ENCODE measurements around the gene LRP1.
A peak's percentile ranks its signal among the peaks of the same experiment; 100 is the strongest.

The LRP1 gene

DNA sequence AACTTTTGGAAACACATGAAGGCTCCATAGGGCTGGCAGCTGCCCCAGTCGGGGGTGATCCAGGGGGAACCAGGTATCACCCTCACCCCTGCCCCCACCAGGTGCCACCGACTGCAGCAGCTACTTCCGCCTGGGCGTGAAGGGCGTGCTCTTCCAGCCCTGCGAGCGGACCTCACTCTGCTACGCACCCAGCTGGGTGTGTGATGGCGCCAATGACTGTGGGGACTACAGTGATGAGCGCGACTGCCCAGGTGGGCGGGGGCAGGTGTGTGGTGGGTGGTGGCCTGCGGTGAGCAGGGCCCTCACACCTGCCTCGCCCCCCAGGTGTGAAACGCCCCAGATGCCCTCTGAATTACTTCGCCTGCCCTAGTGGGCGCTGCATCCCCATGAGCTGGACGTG lies 66.0 kb downstream of the LRP1 start:
- H3K9ac ChIP-seq (ENCODE audit: low read length): no peak overlapping the region
- H3K9me3 ChIP-seq (ENCODE audit: control insufficient read depth, low read length): no peaks in the 10 kb centered on the region
- peaks cover 100% of the 10 kb centered on the region for H3K36me3 ChIP-seq (ENCODE audit: control insufficient read depth, insufficient read depth, low read length, severe bottlenecking)
- H3K4me1 ChIP-seq (ENCODE audit: control insufficient read depth, insufficient read depth, low read length): peaks cover 10% of the 10 kb centered on the region
- DNase-seq (ENCODE audit: low read depth): no peak
- H3K27me3 ChIP-seq (replicated peaks; ENCODE audit: control insufficient read depth, insufficient read depth, low read length): no peaks in the 10 kb centered on the region
- no peak overlapping the region for H3K4me3 ChIP-seq (ENCODE audit: low read length)

GRCh38 chr12:57195186-57195585 lies 66.9 kb downstream of the LRP1 start:
- Histone ChIP-seq H3K36me3 (ENCODE audit: control insufficient read depth, insufficient read depth, low read length, severe bottlenecking) (peaks cover 100% of the 10 kb centered on the region), H3K4me1 (ENCODE audit: control insufficient read depth, insufficient read depth, low read length) (peaks cover 10% of the 10 kb centered on the region), H3K9ac (ENCODE audit: low read length) (no peak overlapping the region), H3K9me3 (ENCODE audit: control insufficient read depth, low read length) (no peaks in the 10 kb centered on the region), H3K4me3 (ENCODE audit: low read length) (no peak overlapping the region), H3K27me3 (replicated peaks; ENCODE audit: control insufficient read depth, insufficient read depth, low read length) (no peaks in the 10 kb centered on the region)
- no peak for DNase-seq (ENCODE audit: low read depth)

DNA sequence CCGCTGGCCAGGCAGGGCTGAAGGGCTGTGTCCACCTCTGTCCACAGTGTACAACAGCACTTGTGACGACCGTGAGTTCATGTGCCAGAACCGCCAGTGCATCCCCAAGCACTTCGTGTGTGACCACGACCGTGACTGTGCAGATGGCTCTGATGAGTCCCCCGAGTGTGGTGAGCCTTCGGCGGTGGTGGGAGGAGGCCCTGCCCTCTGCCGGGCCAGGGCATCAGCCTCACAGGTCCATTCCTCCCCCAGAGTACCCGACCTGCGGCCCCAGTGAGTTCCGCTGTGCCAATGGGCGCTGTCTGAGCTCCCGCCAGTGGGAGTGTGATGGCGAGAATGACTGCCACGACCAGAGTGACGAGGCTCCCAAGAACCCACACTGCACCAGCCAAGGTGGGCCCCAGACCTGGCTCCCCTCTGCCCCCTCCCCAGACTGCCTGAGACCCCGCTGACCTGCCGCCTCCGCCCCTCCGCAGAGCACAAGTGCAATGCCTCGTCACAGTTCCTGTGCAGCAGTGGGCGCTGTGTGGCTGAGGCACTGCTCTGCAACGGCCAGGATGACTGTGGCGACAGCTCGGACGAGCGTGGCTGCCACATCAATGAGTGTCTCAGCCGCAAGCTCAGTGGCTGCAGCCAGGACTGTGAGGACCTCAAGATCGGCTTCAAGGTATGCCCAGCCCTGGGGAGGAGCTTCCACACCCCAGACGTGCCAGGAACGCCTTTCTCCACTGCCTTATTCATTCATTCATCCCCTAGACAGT lies 67.5 kb downstream of the LRP1 start:
- Histone ChIP-seq H3K9ac (ENCODE audit: low read length) (peak overlapping the region; percentile 37), H3K4me1 (ENCODE audit: control insufficient read depth, insufficient read depth, low read length) (peaks cover 10% of the 10 kb centered on the region), H3K9me3 (ENCODE audit: control insufficient read depth, low read length) (no peaks in the 10 kb centered on the region), H3K27me3 (replicated peaks; ENCODE audit: control insufficient read depth, insufficient read depth, low read length) (no peaks in the 10 kb centered on the region), H3K4me3 (ENCODE audit: low read length) (no peak overlapping the region), H3K36me3 (ENCODE audit: control insufficient read depth, insufficient read depth, low read length, severe bottlenecking) (peaks cover 100% of the 10 kb centered on the region)
- no peak for DNase-seq (ENCODE audit: low read depth)

GRCh38 chr12:57196439-57196838 lies 68.2 kb downstream of the LRP1 start:
- peaks cover 100% of the 10 kb centered on the region for H3K36me3 ChIP-seq (ENCODE audit: control insufficient read depth, insufficient read depth, low read length, severe bottlenecking)
- H3K4me1 ChIP-seq (ENCODE audit: control insufficient read depth, insufficient read depth, low read length): peaks cover 10% of the 10 kb centered on the region
- DNase-seq (ENCODE audit: low read depth): no peak
- no peaks in the 10 kb centered on the region for H3K27me3 ChIP-seq (replicated peaks; ENCODE audit: control insufficient read depth, insufficient read depth, low read length)
- peak overlapping the region; percentile 37 for H3K9ac ChIP-seq (ENCODE audit: low read length)
- no peak overlapping the region for H3K4me3 ChIP-seq (ENCODE audit: low read length)
- H3K9me3 ChIP-seq (ENCODE audit: control insufficient read depth, low read length): no peaks in the 10 kb centered on the region

- H3K36me3 ChIP-seq (ENCODE audit: control insufficient read depth, insufficient read depth, low read length, severe bottlenecking): peaks cover 100% of the 10 kb centered on the region
Measured at GRCh38 chr12:57196956-57197355, 68.7 kb downstream of the LRP1 start.

DNA sequence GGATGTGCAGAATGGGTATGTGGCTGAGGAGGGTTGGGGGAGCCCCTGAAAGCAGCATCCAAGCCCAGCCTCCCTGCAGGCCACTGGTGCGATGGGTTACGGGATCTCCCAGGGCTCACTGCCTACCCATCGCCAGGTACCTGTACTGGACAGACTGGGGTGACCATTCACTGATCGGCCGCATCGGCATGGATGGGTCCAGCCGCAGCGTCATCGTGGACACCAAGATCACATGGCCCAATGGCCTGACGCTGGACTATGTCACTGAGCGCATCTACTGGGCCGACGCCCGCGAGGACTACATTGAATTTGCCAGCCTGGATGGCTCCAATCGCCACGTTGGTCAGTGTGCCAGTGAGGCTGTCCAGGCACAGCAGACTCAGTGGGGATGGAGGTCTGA lies 70.0 kb downstream of the LRP1 start:
- Histone ChIP-seq H3K27me3 (replicated peaks; ENCODE audit: control insufficient read depth, insufficient read depth, low read length) (no peaks in the 10 kb centered on the region), H3K36me3 (ENCODE audit: control insufficient read depth, insufficient read depth, low read length, severe bottlenecking) (peaks cover 99% of the 10 kb centered on the region), H3K9ac (ENCODE audit: low read length) (no peak overlapping the region), H3K9me3 (ENCODE audit: control insufficient read depth, low read length) (no peaks in the 10 kb centered on the region), H3K4me1 (ENCODE audit: control insufficient read depth, insufficient read depth, low read length) (peaks cover under 1% of the 10 kb centered on the region), H3K4me3 (ENCODE audit: low read length) (no peak overlapping the region)
- no peak for DNase-seq (ENCODE audit: low read depth)

More at GRCh38 chr12:57196956-57197355, 68.7 kb downstream of the LRP1 start:
- Histone ChIP-seq H3K4me3 (ENCODE audit: low read length) (no peak overlapping the region), H3K27me3 (replicated peaks; ENCODE audit: control insufficient read depth, insufficient read depth, low read length) (no peaks in the 10 kb centered on the region), H3K9ac (ENCODE audit: low read length) (no peak overlapping the region), H3K4me1 (ENCODE audit: control insufficient read depth, insufficient read depth, low read length) (peaks cover 10% of the 10 kb centered on the region), H3K9me3 (ENCODE audit: control insufficient read depth, low read length) (no peaks in the 10 kb centered on the region)
- DNase-seq (ENCODE audit: low read depth): no peak

DNA sequence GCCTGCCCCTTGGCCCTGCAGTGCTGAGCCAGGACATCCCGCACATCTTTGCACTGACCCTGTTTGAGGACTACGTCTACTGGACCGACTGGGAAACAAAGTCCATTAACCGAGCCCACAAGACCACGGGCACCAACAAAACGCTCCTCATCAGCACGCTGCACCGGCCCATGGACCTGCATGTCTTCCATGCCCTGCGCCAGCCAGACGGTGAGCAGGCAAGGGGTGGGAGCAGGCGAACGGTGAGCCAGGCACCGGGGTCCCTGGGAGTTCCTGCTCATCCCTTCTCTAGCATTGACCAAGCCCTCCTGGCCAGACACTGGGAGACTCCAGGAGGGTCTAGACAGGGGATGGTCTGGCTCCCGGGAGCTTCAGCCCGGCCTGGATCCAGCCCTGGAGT lies 70.9 kb downstream of the LRP1 start:
- no peak overlapping the region for H3K9ac ChIP-seq (ENCODE audit: low read length)
- H3K36me3 ChIP-seq (ENCODE audit: control insufficient read depth, insufficient read depth, low read length, severe bottlenecking): peaks cover 99% of the 10 kb centered on the region
- DNase-seq (ENCODE audit: low read depth): no peak

DNA sequence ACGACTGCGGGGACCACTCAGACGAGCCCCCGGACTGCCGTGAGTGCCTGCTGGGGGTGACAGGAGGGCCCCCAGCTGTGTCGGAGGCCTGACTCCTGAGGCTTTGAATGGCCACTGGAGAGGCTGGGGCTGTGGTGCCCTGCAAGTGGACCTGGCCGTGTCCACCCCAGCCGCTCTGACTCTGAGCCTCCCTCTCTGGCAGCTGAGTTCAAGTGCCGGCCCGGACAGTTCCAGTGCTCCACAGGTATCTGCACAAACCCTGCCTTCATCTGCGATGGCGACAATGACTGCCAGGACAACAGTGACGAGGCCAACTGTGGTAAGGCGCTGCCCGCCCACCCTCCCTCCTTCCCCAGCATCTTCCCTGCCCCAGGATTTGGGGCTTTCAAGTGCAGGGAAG lies 72.2 kb downstream of the LRP1 start:
- H3K4me1 ChIP-seq (ENCODE audit: control insufficient read depth, insufficient read depth, low read length): no peaks in the 10 kb centered on the region
- no peaks in the 10 kb centered on the region for H3K9me3 ChIP-seq (ENCODE audit: control insufficient read depth, low read length)
- H3K27me3 ChIP-seq (replicated peaks; ENCODE audit: control insufficient read depth, insufficient read depth, low read length): no peaks in the 10 kb centered on the region
- no peak overlapping the region for H3K9ac ChIP-seq (ENCODE audit: low read length)
- DNase-seq (ENCODE audit: low read depth): no peak
- no peak overlapping the region for H3K4me3 ChIP-seq (ENCODE audit: low read length)
- peaks cover 99% of the 10 kb centered on the region for H3K36me3 ChIP-seq (ENCODE audit: control insufficient read depth, insufficient read depth, low read length, severe bottlenecking)

More for the DNA sequence above, 70.9 kb downstream of the LRP1 start:
- Histone ChIP-seq H3K27me3 (replicated peaks; ENCODE audit: control insufficient read depth, insufficient read depth, low read length) (no peaks in the 10 kb centered on the region), H3K9me3 (ENCODE audit: control insufficient read depth, low read length) (no peaks in the 10 kb centered on the region), H3K4me3 (ENCODE audit: low read length) (no peak overlapping the region), H3K4me1 (ENCODE audit: control insufficient read depth, insufficient read depth, low read length) (no peaks in the 10 kb centered on the region)

GRCh38 chr12:57201219-57201618 lies 72.9 kb downstream of the LRP1 start:
- H3K9ac ChIP-seq (ENCODE audit: low read length): no peak overlapping the region
- no peak for DNase-seq (ENCODE audit: low read depth)
- no peaks in the 10 kb centered on the region for H3K4me1 ChIP-seq (ENCODE audit: control insufficient read depth, insufficient read depth, low read length)
- no peaks in the 10 kb centered on the region for H3K27me3 ChIP-seq (replicated peaks; ENCODE audit: control insufficient read depth, insufficient read depth, low read length)
- no peak overlapping the region for H3K4me3 ChIP-seq (ENCODE audit: low read length)
- H3K9me3 ChIP-seq (ENCODE audit: control insufficient read depth, low read length): no peaks in the 10 kb centered on the region
- peaks cover 99% of the 10 kb centered on the region for H3K36me3 ChIP-seq (ENCODE audit: control insufficient read depth, insufficient read depth, low read length, severe bottlenecking)

DNA sequence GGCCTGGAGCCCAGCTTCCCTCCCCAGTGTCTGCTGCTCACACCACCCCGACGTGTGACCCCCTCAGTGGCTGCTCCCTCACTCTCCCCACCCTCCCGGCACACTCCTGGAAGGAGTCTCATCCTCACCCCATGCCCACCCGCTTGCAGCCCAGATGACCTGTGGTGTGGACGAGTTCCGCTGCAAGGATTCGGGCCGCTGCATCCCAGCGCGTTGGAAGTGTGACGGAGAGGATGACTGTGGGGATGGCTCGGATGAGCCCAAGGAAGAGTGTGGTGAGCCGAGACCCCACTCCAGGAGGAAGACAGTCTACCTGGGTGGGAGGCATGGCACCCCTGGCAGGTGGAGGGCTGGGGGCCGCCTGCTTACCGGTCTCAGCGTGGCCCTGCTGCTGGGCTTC lies 73.3 kb downstream of the LRP1 start:
- Histone ChIP-seq H3K27me3 (replicated peaks; ENCODE audit: control insufficient read depth, insufficient read depth, low read length) (no peaks in the 10 kb centered on the region), H3K4me1 (ENCODE audit: control insufficient read depth, insufficient read depth, low read length) (no peaks in the 10 kb centered on the region), H3K4me3 (ENCODE audit: low read length) (no peak overlapping the region), H3K9ac (ENCODE audit: low read length) (no peak overlapping the region), H3K36me3 (ENCODE audit: control insufficient read depth, insufficient read depth, low read length, severe bottlenecking) (peaks cover 99% of the 10 kb centered on the region), H3K9me3 (ENCODE audit: control insufficient read depth, low read length) (no peaks in the 10 kb centered on the region)
- DNase-seq (ENCODE audit: low read depth): no peak

DNA sequence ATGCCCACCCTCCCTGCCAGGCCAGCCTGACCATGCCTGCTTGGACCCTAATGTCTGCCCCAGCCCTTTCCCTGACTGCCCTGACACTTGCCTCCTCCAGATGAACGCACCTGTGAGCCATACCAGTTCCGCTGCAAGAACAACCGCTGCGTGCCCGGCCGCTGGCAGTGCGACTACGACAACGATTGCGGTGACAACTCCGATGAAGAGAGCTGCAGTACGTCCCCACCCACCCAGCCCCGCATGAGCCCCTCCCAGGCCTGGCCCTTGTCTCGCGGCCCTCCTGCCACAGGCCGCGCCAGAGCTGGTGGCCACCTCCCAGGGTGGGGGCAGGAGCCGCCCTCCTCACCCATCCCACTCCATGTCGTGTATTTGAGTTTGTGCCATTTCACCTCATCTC lies 74.0 kb downstream of the LRP1 start:
- Histone ChIP-seq H3K9ac (ENCODE audit: low read length) (no peak overlapping the region), H3K36me3 (ENCODE audit: control insufficient read depth, insufficient read depth, low read length, severe bottlenecking) (peaks cover 95% of the 10 kb centered on the region), H3K27me3 (replicated peaks; ENCODE audit: control insufficient read depth, insufficient read depth, low read length) (no peaks in the 10 kb centered on the region), H3K4me1 (ENCODE audit: control insufficient read depth, insufficient read depth, low read length) (no peaks in the 10 kb centered on the region), H3K4me3 (ENCODE audit: low read length) (no peak overlapping the region), H3K9me3 (ENCODE audit: control insufficient read depth, low read length) (no peaks in the 10 kb centered on the region)
- DNase-seq (ENCODE audit: low read depth): no peak

- Histone ChIP-seq H3K4me3 (ENCODE audit: low read length) (no peak overlapping the region), H3K27me3 (replicated peaks; ENCODE audit: control insufficient read depth, insufficient read depth, low read length) (no peaks in the 10 kb centered on the region), H3K4me1 (ENCODE audit: control insufficient read depth, insufficient read depth, low read length) (no peaks in the 10 kb centered on the region), H3K9me3 (ENCODE audit: control insufficient read depth, low read length) (no peaks in the 10 kb centered on the region), H3K9ac (ENCODE audit: low read length) (no peak overlapping the region), H3K36me3 (ENCODE audit: control insufficient read depth, insufficient read depth, low read length, severe bottlenecking) (peaks cover 95% of the 10 kb centered on the region)
- DNase-seq (ENCODE audit: low read depth): no peak
Measured at GRCh38 chr12:57203201-57203600, 74.9 kb downstream of the LRP1 start.

All from adipocyte (in vitro differentiated cells).